GM12872 (cell line): ENCODE measurements around the gene EFHC2.

ENCODE experiments used
- TF ChIP-seq, protein P1 (sequence below): IDR thresholded peaks from 3 replicates; pipeline ENCODE4 v1.5.1; 2011; ENCODE audit warnings: low read depth, mild to moderate bottlenecking, low read length, moderate library complexity; ENCODE audit not compliant: insufficient read depth

Gene EFHC2

DNA sequence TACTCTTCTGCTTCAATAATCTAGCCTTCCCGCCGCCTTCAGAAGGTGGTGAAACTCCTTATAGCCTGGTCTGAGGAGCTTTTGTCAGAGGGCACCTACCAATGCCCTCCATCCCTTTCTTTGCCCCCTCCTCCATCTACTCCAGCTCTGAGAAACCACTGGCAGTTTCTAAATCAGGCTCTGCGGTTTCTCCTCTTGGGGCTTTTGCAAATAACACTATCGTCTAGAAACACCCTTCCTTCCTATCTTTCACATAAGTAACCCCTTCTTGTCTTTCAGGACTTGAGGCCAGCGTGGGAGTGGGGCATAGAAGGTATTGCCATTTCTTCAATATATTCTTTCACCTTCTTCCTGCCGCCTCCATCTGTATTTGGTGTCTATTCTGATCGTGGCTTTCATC lies 1.2 kb upstream of the EFHC2 start:
- TF ChIP-seq, protein P1, sequence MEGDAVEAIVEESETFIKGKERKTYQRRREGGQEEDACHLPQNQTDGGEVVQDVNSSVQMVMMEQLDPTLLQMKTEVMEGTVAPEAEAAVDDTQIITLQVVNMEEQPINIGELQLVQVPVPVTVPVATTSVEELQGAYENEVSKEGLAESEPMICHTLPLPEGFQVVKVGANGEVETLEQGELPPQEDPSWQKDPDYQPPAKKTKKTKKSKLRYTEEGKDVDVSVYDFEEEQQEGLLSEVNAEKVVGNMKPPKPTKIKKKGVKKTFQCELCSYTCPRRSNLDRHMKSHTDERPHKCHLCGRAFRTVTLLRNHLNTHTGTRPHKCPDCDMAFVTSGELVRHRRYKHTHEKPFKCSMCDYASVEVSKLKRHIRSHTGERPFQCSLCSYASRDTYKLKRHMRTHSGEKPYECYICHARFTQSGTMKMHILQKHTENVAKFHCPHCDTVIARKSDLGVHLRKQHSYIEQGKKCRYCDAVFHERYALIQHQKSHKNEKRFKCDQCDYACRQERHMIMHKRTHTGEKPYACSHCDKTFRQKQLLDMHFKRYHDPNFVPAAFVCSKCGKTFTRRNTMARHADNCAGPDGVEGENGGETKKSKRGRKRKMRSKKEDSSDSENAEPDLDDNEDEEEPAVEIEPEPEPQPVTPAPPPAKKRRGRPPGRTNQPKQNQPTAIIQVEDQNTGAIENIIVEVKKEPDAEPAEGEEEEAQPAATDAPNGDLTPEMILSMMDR: no peak

DNA sequence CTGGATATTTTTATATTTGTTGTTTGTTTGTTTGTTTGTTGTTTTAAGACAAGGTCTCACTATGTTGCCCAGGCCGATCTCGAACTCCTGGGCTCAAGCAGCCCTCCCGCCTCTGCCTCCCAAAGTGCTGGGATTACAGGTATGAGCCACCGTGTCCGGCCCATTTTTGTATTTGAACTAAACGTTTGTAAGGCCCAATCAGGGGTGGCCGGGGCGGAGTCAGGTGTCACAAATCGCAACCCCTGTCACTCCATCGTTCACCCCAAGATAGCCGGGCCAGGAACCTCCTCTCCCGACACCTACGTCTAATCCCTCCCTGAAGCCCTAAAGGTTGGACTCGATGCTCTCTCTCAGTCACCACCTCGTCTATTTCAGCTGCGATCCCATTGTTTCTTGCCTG lies 722 bp upstream of the EFHC2 start:
- TF ChIP-seq, protein P1: no peak

- TF ChIP-seq, protein P1: no peak
Observed at GRCh38 chrX:44342866-44343265, 606 bp downstream of the EFHC2 start.

DNA sequence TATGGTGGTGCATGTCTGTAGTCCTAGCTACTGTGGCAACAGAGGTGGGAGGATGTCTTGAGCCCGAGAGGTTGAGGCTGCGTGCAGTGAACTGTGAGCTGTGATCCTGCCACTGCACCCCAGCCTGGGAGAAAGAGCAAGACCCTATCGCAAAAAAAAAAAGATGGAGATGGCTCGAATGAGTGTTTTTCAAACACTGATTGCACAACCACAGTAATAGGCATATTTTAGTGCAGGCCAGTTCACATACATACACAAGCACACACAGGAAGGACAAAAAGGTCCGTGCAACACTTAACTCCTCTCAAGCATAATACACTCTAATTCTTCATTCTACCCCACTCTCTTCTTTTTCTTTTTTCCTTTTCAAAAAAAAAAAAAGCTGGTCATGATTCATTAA lies 5.1 kb downstream of the EFHC2 start:
- TF ChIP-seq, protein P1: no peak

- TF ChIP-seq, protein P1: no peak
Observed at GRCh38 chrX:44332437-44332836, 11.0 kb downstream of the EFHC2 start.

GRCh38 chrX:44330227-44330626 lies 13.2 kb downstream of the EFHC2 start:
- TF ChIP-seq, protein P1: no peak

GRCh38 chrX:44319550-44319949 lies 23.9 kb downstream of the EFHC2 start:
- TF ChIP-seq, protein P1: no peak

DNA sequence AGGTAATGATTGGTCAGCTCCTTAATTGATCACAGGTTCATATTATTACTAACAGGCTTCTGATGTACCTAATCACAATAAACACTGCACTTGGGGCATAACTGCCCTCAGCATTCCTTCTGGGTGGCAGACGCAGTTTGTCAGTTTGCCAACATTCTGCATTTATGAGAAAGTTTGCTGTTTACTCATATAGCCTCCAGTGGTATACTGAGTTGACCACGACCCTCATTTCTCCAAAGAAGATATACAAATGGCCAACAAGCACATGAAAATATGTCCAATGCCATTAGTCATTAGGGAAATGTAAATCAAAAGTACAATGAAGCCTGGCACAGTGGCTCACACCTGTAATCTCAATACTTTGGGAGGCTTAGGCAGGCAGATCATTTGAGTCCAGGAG lies 26.3 kb downstream of the EFHC2 start:
- TF ChIP-seq, protein P1: no peak
